Activated naive CD4-positive, alpha-beta T cell treated with anti-CD3 and anti-CD28 coated beads, Interleukin-2, amount 50 U/mL, for 72 hours (primary cell): ENCODE results near the gene NRCAM. TPM values are rescaled to one million over a fixed set of nuclear protein-coding genes. Genes with fewer than 3 reads are reported as not detected.

ENCODE experiments used
- ATAC-seq, 2 donors: fragments of 150-1000 bp; cut with Tn5 transposase; 2 replicates each; pipeline ENCODE4 v1.10.0; 2021; ENCODE audit warnings: mild to moderate bottlenecking in 2 of 2, moderate library complexity in 2 of 2
- DNase-seq, 2 donors: peaks; one replicate each; pipeline ENCODE4 v3.0.0; 2021 to 2022; ENCODE audit warnings: low spot score in 2 of 2
- H3K27ac Mint-ChIP-seq, 2 donors: one replicate each; pipeline ENCODE4 v1.8.0; 2022; ENCODE audit warnings: mild to moderate bottlenecking in 2 of 2, mixed read lengths in 2 of 2
- H3K36me3 Mint-ChIP-seq, 2 donors: one replicate each; pipeline ENCODE4 v1.8.0; 2022; ENCODE audit warnings: mixed read lengths in 2 of 2
- H3K9me3 Mint-ChIP-seq, 2 donors: one replicate each; pipeline ENCODE4 v1.8.0; 2022; ENCODE audit warnings: mixed read lengths in 2 of 2
- total RNA-seq, 2 donors: library from RNA; stranded (reverse); gene quantifications; one replicate each; pipeline ENCODE4 v1.2.3, GENCODE V29; 2022

NRCAM gene
- total RNA-seq, 2 donors from 2014 or later = 0.09 to 0.80 TPM

- ATAC-seq (no peak), DNase-seq (no peak)
- H3K9me3 Mint-ChIP-seq = no peaks in the 10 kb centered on the region
- H3K36me3 Mint-ChIP-seq = no peaks in the 10 kb centered on the region
- no peak overlapping the region for H3K27ac Mint-ChIP-seq
These were observed 277.8 kb downstream of the NRCAM start for GRCh38 chr7:108178398-108178797.

GRCh38 chr7:108171164-108171563 lies 285.1 kb downstream of the NRCAM start:
- H3K36me3 Mint-ChIP-seq = no peaks in the 10 kb centered on the region
- DNase-seq = no peak
- no peak overlapping the region for H3K27ac Mint-ChIP-seq
- no peaks in the 10 kb centered on the region for H3K9me3 Mint-ChIP-seq
- no peak for ATAC-seq

- DNase-seq = no peak
- Mint-ChIP-seq H3K9me3 (no peaks in the 10 kb centered on the region), H3K27ac (no peak overlapping the region), H3K36me3 (no peaks in the 10 kb centered on the region)
- ATAC-seq = no peak
These were observed 286.0 kb downstream of the NRCAM start for GRCh38 chr7:108170251-108170650.

- H3K27ac Mint-ChIP-seq = no peak overlapping the region
- DNase-seq = no peak
- peaks cover 0 to 4% of the 10 kb centered on the region in 2 donors for H3K9me3 Mint-ChIP-seq
- H3K36me3 Mint-ChIP-seq = no peaks in the 10 kb centered on the region
- ATAC-seq = no peak
These were observed 288.8 kb downstream of the NRCAM start for GRCh38 chr7:108167460-108167859.

GRCh38 chr7:108166687-108167086 lies 289.5 kb downstream of the NRCAM start:
- peaks cover 0 to 4% of the 10 kb centered on the region in 2 donors for H3K9me3 Mint-ChIP-seq
- DNase-seq (no peak), ATAC-seq (no peak)
- H3K27ac Mint-ChIP-seq = no peak overlapping the region
- no peaks in the 10 kb centered on the region for H3K36me3 Mint-ChIP-seq

GRCh38 chr7:108165723-108166122 lies 290.5 kb downstream of the NRCAM start:
- Mint-ChIP-seq H3K27ac (no peak overlapping the region), H3K9me3 (peaks cover 0 to 4% of the 10 kb centered on the region in 2 donors), H3K36me3 (no peaks in the 10 kb centered on the region)
- no peak for DNase-seq
- no peak for ATAC-seq

- ATAC-seq (no peak), DNase-seq (no peak)
- H3K36me3 Mint-ChIP-seq = no peaks in the 10 kb centered on the region
- H3K9me3 Mint-ChIP-seq = peaks cover 0 to 4% of the 10 kb centered on the region in 2 donors
- no peak overlapping the region for H3K27ac Mint-ChIP-seq
These were observed 291.3 kb downstream of the NRCAM start for GRCh38 chr7:108164946-108165345.

- Mint-ChIP-seq H3K27ac (no peak overlapping the region), H3K9me3 (peaks cover 0 to 4% of the 10 kb centered on the region in 2 donors), H3K36me3 (no peaks in the 10 kb centered on the region)
- DNase-seq (no peak), ATAC-seq (no peak)
These were observed 291.9 kb downstream of the NRCAM start for GRCh38 chr7:108164342-108164741.

GRCh38 chr7:108158776-108159175 lies 297.5 kb downstream of the NRCAM start:
- DNase-seq (no peak), ATAC-seq (no peak)
- H3K9me3 Mint-ChIP-seq = peaks cover 0 to 4% of the 10 kb centered on the region in 2 donors
- no peaks in the 10 kb centered on the region for H3K36me3 Mint-ChIP-seq
- no peak overlapping the region for H3K27ac Mint-ChIP-seq

GRCh38 chr7:108157606-108158335 lies 298.5 kb downstream of the NRCAM start:
- no peak for ATAC-seq
- Mint-ChIP-seq H3K9me3 (no peaks in the 10 kb centered on the region), H3K27ac (no peak overlapping the region), H3K36me3 (no peaks in the 10 kb centered on the region)
- DNase-seq = no peak

- no peaks in the 10 kb centered on the region for H3K9me3 Mint-ChIP-seq
- H3K27ac Mint-ChIP-seq = no peak overlapping the region
- H3K36me3 Mint-ChIP-seq = no peaks in the 10 kb centered on the region
- no peak for ATAC-seq
- no peak for DNase-seq
These were observed 299.2 kb downstream of the NRCAM start for GRCh38 chr7:108156897-108157605.

GRCh38 chr7:108152198-108152597 lies 304.0 kb downstream of the NRCAM start:
- ATAC-seq (no peak), DNase-seq (no peak)
- H3K9me3 Mint-ChIP-seq = no peaks in the 10 kb centered on the region
- H3K27ac Mint-ChIP-seq = no peak overlapping the region
- H3K36me3 Mint-ChIP-seq = no peaks in the 10 kb centered on the region

- Mint-ChIP-seq H3K9me3 (no peaks in the 10 kb centered on the region), H3K36me3 (no peaks in the 10 kb centered on the region), H3K27ac (no peak overlapping the region)
- DNase-seq = no peak
- no peak for ATAC-seq
These were observed 306.3 kb downstream of the NRCAM start for GRCh38 chr7:108149908-108150307.

- no peak for DNase-seq
- ATAC-seq = no peak
- Mint-ChIP-seq H3K9me3 (no peaks in the 10 kb centered on the region), H3K36me3 (no peaks in the 10 kb centered on the region), H3K27ac (no peak overlapping the region)
These were observed 307.1 kb downstream of the NRCAM start for GRCh38 chr7:108149119-108149518.

- H3K36me3 Mint-ChIP-seq = no peaks in the 10 kb centered on the region
- H3K27ac Mint-ChIP-seq = no peak overlapping the region
- ATAC-seq = no peak
- no peak for DNase-seq
- H3K9me3 Mint-ChIP-seq = no peaks in the 10 kb centered on the region
These were observed 309.1 kb downstream of the NRCAM start for GRCh38 chr7:108147031-108147563.

- no peaks in the 10 kb centered on the region for H3K36me3 Mint-ChIP-seq
- ATAC-seq = peak in 1 of 2 donors; percentile 52
- H3K9me3 Mint-ChIP-seq = no peaks in the 10 kb centered on the region
- peak in 1 of 2 donors; percentile 59 for DNase-seq
- H3K27ac Mint-ChIP-seq = no peak overlapping the region
These were observed 310.0 kb downstream of the NRCAM start for GRCh38 chr7:108146070-108146842.

GRCh38 chr7:108145401-108145800 lies 310.8 kb downstream of the NRCAM start:
- H3K36me3 Mint-ChIP-seq = no peaks in the 10 kb centered on the region
- no peak for DNase-seq
- H3K9me3 Mint-ChIP-seq = no peaks in the 10 kb centered on the region
- ATAC-seq = no peak
- no peak overlapping the region for H3K27ac Mint-ChIP-seq
